Progenitor cell of endocrine pancreas (in vitro differentiated cells): ENCODE data around the gene SLMAP. TPM values are rescaled to one million over a fixed set of nuclear protein-coding genes. Genes with fewer than 3 reads are reported as not detected.

Source experiments
- DNase-seq: peaks from one replicate; pipeline ENCODE4 v3.0.0; 2021; ENCODE audit warnings: low spot score; ENCODE audit not compliant: unreplicated experiment
- H3K27ac Mint-ChIP-seq: 2 replicates; pipeline ENCODE4 v1.8.0; 2021; ENCODE audit warnings: mild to moderate bottlenecking, moderate library complexity, mixed read lengths
- H3K27me3 Mint-ChIP-seq: 2 replicates; pipeline ENCODE4 v1.8.0; 2021; ENCODE audit warnings: mixed read lengths
- H3K36me3 Mint-ChIP-seq: 2 replicates; pipeline ENCODE4 v1.8.0; 2022; ENCODE audit warnings: mixed read lengths; ENCODE audit not compliant: insufficient read depth
- H3K4me1 Mint-ChIP-seq: 2 replicates; pipeline ENCODE4 v1.8.0; 2021; ENCODE audit warnings: low read depth, mixed read lengths
- H3K4me3 Mint-ChIP-seq: 2 replicates; pipeline ENCODE4 v1.8.0; 2021; ENCODE audit warnings: low read depth, mild to moderate bottlenecking, moderate library complexity, mixed read lengths
- H3K9me3 Mint-ChIP-seq: 2 replicates; pipeline ENCODE4 v1.8.0; 2021; ENCODE audit warnings: low read depth, mixed read lengths
- CTCF ChIP-seq: fragments of 200-600 bp; sonication (generic); IDR thresholded peaks from one replicate; pipeline ENCODE4 v1.5.0; 2021; ENCODE audit warnings: antibody characterized with exemption, mild to moderate bottlenecking; ENCODE audit not compliant: unreplicated experiment
- total RNA-seq: library from RNA; stranded (reverse); gene quantifications from 2 replicates; pipeline ENCODE4 v1.2.1, GENCODE V29; 2021

SLMAP gene
- total RNA-seq, 1 donor from 2014 or later = 65.8 TPM

GRCh38 chr3:57730682-57731081 is 25.4 kb upstream of the SLMAP start:
- Mint-ChIP-seq H3K27me3 (no peaks in the 10 kb centered on the region), H3K27ac (no peak overlapping the region), H3K4me3 (no peak overlapping the region), H3K9me3 (peaks cover 3% of the 10 kb centered on the region), H3K36me3 (no peaks in the 10 kb centered on the region), H3K4me1 (no peaks in the 10 kb centered on the region)
- TF ChIP-seq CTCF = no peak
- DNase-seq = no peak

GRCh38 chr3:57731311-57731710 is 24.8 kb upstream of the SLMAP start:
- Mint-ChIP-seq H3K36me3 (no peaks in the 10 kb centered on the region), H3K27me3 (no peaks in the 10 kb centered on the region), H3K27ac (no peak overlapping the region), H3K4me3 (no peak overlapping the region), H3K4me1 (no peaks in the 10 kb centered on the region), H3K9me3 (peaks cover 3% of the 10 kb centered on the region)
- no peak for DNase-seq
- no peak for TF ChIP-seq CTCF

GRCh38 chr3:57733790-57734189 is 22.3 kb upstream of the SLMAP start:
- Mint-ChIP-seq H3K4me3 (no peak overlapping the region), H3K27me3 (no peaks in the 10 kb centered on the region), H3K36me3 (no peaks in the 10 kb centered on the region), H3K4me1 (no peaks in the 10 kb centered on the region), H3K27ac (no peak overlapping the region), H3K9me3 (no peaks in the 10 kb centered on the region)
- DNase-seq = no peak
- TF ChIP-seq CTCF = no peak

GRCh38 chr3:57735405-57735804 is 20.7 kb upstream of the SLMAP start:
- Mint-ChIP-seq H3K27ac (no peak overlapping the region), H3K27me3 (no peaks in the 10 kb centered on the region), H3K36me3 (no peaks in the 10 kb centered on the region), H3K4me3 (no peak overlapping the region), H3K9me3 (no peaks in the 10 kb centered on the region), H3K4me1 (no peaks in the 10 kb centered on the region)
- DNase-seq = no peak
- TF ChIP-seq CTCF = no peak

- H3K36me3 Mint-ChIP-seq = no peaks in the 10 kb centered on the region
- DNase-seq = no peak
- H3K27me3 Mint-ChIP-seq = no peaks in the 10 kb centered on the region
- no peaks in the 10 kb centered on the region for H3K4me1 Mint-ChIP-seq
- TF ChIP-seq CTCF = no peak
- H3K27ac Mint-ChIP-seq = no peak overlapping the region
- no peaks in the 10 kb centered on the region for H3K9me3 Mint-ChIP-seq
- no peak overlapping the region for H3K4me3 Mint-ChIP-seq
These were observed 18.3 kb upstream of the SLMAP start for GRCh38 chr3:57737840-57738239.
